Measurements from ENCODE around the gene RPL26.

- no peak for TF ChIP-seq EZH2 (IDR thresholded peaks at IDR 0.05; ENCODE audit: borderline replicate concordance, insufficient read depth, low read depth, low read length, poor library complexity, severe bottlenecking)
- no peak for TF ChIP-seq CTCF (IDR thresholded peaks at IDR 0.05)
Observed at GRCh38 chr17:8421571-8421970, 38.6 kb upstream of the RPL26 start.
